ENCODE data around the gene ZNF407.

Gene ZNF407

DNA sequence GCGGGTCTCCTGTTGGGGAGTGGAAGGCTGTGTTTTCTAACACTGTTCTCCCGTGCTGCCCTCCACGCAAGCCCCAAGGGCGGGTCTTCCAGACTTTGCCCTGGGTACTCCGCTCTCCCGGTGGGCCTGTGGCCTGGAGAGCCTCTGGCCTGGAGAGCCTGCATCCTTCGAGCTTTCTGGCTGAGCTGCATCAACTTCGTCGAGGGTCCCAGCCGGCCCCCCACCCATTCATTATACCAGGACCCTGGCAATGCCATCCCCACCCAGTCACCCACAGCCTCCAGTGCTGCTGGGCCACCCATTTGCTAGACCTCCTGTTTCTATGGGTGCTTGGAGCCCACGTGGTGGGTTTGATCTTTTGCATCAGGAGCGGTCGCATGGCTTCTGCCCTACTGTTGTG, 509.1 kb downstream of the ZNF407 start:
- no peaks in the 10 kb centered on the region for H3K9me3 ChIP-seq (ENCODE audit: insufficient read depth, low read length, severe bottlenecking)
- H4K20me1 ChIP-seq (ENCODE audit: insufficient read depth, low read length), result no peaks in the 10 kb centered on the region
- no peaks in the 10 kb centered on the region for H3K4me1 ChIP-seq (ENCODE audit: insufficient read depth, low read length)
- H3K79me2 ChIP-seq (ENCODE audit: insufficient read depth, low read length), result no peaks in the 10 kb centered on the region
- no peaks in the 10 kb centered on the region for H3K27me3 ChIP-seq (ENCODE audit: insufficient read depth, low read length, poor library complexity)
- no peak overlapping the region for H3K9ac ChIP-seq (ENCODE audit: low read depth, low read length)
- H3K4me3 ChIP-seq (ENCODE audit: low read depth in 1 of 2, low read length in 2 of 2), result no peak overlapping the region
- no peak overlapping the region for H2AFZ ChIP-seq (ENCODE audit: low read depth, low read length)
- no peak for DNase-seq
- H3K27ac ChIP-seq (ENCODE audit: low read length), result no peak overlapping the region
- no peak overlapping the region for H3K4me2 ChIP-seq (ENCODE audit: insufficient read depth, low read length)
- no peak for ATAC-seq (ENCODE audit: insufficient read depth, low read depth)
- no peaks in the 10 kb centered on the region for H3K36me3 ChIP-seq (ENCODE audit: insufficient read depth, low read length)
- no peak for TF ChIP-seq EZH2 (IDR thresholded peaks at IDR 0.05; ENCODE audit: borderline replicate concordance, low read depth, low read length, severe bottlenecking)
- TF ChIP-seq, protein P1, sequence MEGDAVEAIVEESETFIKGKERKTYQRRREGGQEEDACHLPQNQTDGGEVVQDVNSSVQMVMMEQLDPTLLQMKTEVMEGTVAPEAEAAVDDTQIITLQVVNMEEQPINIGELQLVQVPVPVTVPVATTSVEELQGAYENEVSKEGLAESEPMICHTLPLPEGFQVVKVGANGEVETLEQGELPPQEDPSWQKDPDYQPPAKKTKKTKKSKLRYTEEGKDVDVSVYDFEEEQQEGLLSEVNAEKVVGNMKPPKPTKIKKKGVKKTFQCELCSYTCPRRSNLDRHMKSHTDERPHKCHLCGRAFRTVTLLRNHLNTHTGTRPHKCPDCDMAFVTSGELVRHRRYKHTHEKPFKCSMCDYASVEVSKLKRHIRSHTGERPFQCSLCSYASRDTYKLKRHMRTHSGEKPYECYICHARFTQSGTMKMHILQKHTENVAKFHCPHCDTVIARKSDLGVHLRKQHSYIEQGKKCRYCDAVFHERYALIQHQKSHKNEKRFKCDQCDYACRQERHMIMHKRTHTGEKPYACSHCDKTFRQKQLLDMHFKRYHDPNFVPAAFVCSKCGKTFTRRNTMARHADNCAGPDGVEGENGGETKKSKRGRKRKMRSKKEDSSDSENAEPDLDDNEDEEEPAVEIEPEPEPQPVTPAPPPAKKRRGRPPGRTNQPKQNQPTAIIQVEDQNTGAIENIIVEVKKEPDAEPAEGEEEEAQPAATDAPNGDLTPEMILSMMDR (IDR thresholded peaks at IDR 0.05; ENCODE audit: borderline replicate concordance, extremely low read depth, low read length, poor library complexity, severe bottlenecking), result no peak

DNA sequence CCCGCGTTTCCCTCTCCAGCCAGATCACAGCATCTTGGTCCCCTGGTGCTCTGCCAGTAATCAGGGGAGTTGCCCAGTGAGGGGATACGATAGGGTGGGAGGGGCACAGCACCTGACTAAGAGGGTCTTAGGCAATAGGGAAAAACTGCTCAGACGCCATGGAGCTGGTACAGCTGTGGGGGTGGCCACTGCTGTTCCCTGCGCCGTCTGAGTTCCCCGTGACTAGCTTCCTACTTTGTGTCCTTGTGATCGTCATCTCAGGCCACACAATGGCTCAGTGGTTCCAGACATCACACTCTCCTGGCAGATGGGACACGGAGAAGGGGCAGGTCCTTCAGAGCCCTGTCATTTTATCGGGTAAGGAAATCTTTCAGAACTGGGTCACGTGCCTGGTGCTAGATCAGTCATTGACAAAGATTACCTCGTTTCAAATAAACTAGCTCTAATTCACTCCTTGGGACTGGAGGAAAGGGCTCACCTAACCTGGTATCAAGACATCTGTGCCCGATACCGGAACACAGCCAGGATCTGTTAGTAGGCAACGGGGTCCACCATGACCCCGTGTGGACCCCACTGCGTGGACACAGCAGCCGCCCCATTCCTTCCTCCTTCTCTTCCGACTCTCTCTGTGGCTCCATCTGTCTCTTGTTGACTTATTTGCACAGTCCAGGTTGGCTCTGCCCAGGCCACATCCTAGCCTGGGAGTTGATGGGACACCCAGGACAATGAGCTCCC, 509.7 kb downstream of the ZNF407 start:
- H3K4me3 ChIP-seq (ENCODE audit: low read depth in 1 of 2, low read length in 2 of 2), result no peak overlapping the region
- no peaks in the 10 kb centered on the region for H4K20me1 ChIP-seq (ENCODE audit: insufficient read depth, low read length)
- no peaks in the 10 kb centered on the region for H3K4me1 ChIP-seq (ENCODE audit: insufficient read depth, low read length)
- no peak for TF ChIP-seq EZH2 (IDR thresholded peaks at IDR 0.05; ENCODE audit: borderline replicate concordance, low read depth, low read length, severe bottlenecking)
- TF ChIP-seq, protein P1 (IDR thresholded peaks at IDR 0.05; ENCODE audit: borderline replicate concordance, extremely low read depth, low read length, poor library complexity, severe bottlenecking), result no peak
- H3K4me2 ChIP-seq (ENCODE audit: insufficient read depth, low read length), result no peak overlapping the region
- no peaks in the 10 kb centered on the region for H3K27me3 ChIP-seq (ENCODE audit: insufficient read depth, low read length, poor library complexity)
- H3K36me3 ChIP-seq (ENCODE audit: insufficient read depth, low read length), result no peaks in the 10 kb centered on the region
- H3K27ac ChIP-seq (ENCODE audit: low read length), result no peak overlapping the region
- no peaks in the 10 kb centered on the region for H3K9me3 ChIP-seq (ENCODE audit: insufficient read depth, low read length, severe bottlenecking)
- DNase-seq, result no peak
- ATAC-seq (ENCODE audit: insufficient read depth, low read depth), result no peak
- H3K9ac ChIP-seq (ENCODE audit: low read depth, low read length), result no peak overlapping the region
- no peak overlapping the region for H2AFZ ChIP-seq (ENCODE audit: low read depth, low read length)
- H3K79me2 ChIP-seq (ENCODE audit: insufficient read depth, low read length), result no peaks in the 10 kb centered on the region

DNA sequence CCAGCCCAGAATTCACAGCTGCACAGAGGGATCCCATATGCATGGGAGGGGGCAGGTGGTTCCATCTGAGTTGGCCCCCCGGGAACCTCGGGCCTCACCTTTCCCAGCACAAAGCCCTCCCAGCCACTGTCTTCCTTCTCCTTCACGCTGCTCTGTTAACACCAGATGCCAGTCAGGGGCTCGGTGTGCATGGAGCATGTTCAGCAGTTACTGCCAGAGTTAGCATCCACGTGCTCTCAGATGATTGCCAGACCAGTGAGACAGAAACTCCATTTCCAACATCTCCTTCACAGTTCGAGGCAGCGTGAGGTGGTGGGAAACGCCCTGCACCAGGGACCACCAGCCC, 510.2 kb downstream of the ZNF407 start:
- Histone ChIP-seq H2AFZ (ENCODE audit: low read depth, low read length) (no peak overlapping the region), H3K79me2 (ENCODE audit: insufficient read depth, low read length) (no peaks in the 10 kb centered on the region), H3K9ac (ENCODE audit: low read depth, low read length) (no peak overlapping the region), H3K27me3 (ENCODE audit: insufficient read depth, low read length, poor library complexity) (no peaks in the 10 kb centered on the region), H3K36me3 (ENCODE audit: insufficient read depth, low read length) (no peaks in the 10 kb centered on the region), H3K4me1 (ENCODE audit: insufficient read depth, low read length) (no peaks in the 10 kb centered on the region), H3K27ac (ENCODE audit: low read length) (no peak overlapping the region), H3K9me3 (ENCODE audit: insufficient read depth, low read length, severe bottlenecking) (no peaks in the 10 kb centered on the region), H3K4me2 (ENCODE audit: insufficient read depth, low read length) (no peak overlapping the region), H3K4me3 (ENCODE audit: low read depth in 1 of 2, low read length in 2 of 2) (no peak overlapping the region), H4K20me1 (ENCODE audit: insufficient read depth, low read length) (no peaks in the 10 kb centered on the region)
- ATAC-seq (ENCODE audit: insufficient read depth, low read depth) (no peak), DNase-seq (no peak)
- TF ChIP-seq, protein P1 (IDR thresholded peaks at IDR 0.05; ENCODE audit: borderline replicate concordance, extremely low read depth, low read length, poor library complexity, severe bottlenecking), result no peak
- no peak for TF ChIP-seq EZH2 (IDR thresholded peaks at IDR 0.05; ENCODE audit: borderline replicate concordance, low read depth, low read length, severe bottlenecking)

Data from DND-41 (cell line).